A549 (cell line): ENCODE data around the gene GAPDHS. TPM values are rescaled to one million over a fixed set of nuclear protein-coding genes. Genes with fewer than 3 reads are reported as not detected.

ENCODE experiments used
- ATAC-seq, 2 experiments: fragments of 200-7000 bp in 1 of 2; fragments of >200 bp in 1 of 2; cut with Nextera tagmentation in 1 of 2; cut with Tn5 transposase in 1 of 2; 3 replicates each; pipeline versions ENCODE4 v1.8.0 to v1.9.1; 2018 to 2020; ENCODE audit warnings: mild to moderate bottlenecking in 1 of 2, moderate library complexity in 1 of 2
- CTCF ChIA-PET: fragments of 300-600 bp; sonication (Branson Sonifier 250); formaldehyde crosslinking; extraction: SDS; loops from one replicate; lab custom pipeline; 2021; ENCODE audit warnings: antibody characterized with exemption, inconsistent platforms; lab: Yijun Ruan, JAX
- POLR2A ChIA-PET: fragments of 350-600 bp; formaldehyde crosslinking; extraction: SDS; loops from one replicate; lab custom pipeline; 2021; ENCODE audit warnings: antibody characterized with exemption, inconsistent platforms; lab: Yijun Ruan, JAX
- DNase-seq, 2 experiments: peaks; one replicate each; pipeline versions ENCODE4 v3.0.0 to v3.0.0-alpha.2; 2011 to 2016; ENCODE audit warnings: low read depth in 1 of 2, low spot score in 1 of 2
- FAIRE-seq: peaks from 2 replicates; lab custom pipeline; 2011; peaks lifted over from hg19 to GRCh38; lab: Jason Lieb, UNC
- H3K27ac ChIP-seq, 2 experiments: fragments of >200 bp; sonication (Bioruptor Twin); formaldehyde crosslinking; 3 replicates each; pipeline ENCODE4 v1.5.1; 2016 to 2017
- H3K4me1 ChIP-seq: fragments of >200 bp; sonication (Bioruptor Twin); formaldehyde crosslinking; 3 replicates; pipeline ENCODE4 v1.6.1; 2016
- H3K4me2 ChIP-seq: fragments of >200 bp; sonication (Bioruptor Twin); formaldehyde crosslinking; 3 replicates; pipeline ENCODE4 v1.6.1; 2016
- H3K4me3 ChIP-seq: fragments of >200 bp; sonication (Bioruptor Twin); formaldehyde crosslinking; 3 replicates; pipeline ENCODE4 v1.5.1; 2016
- H3K9me3 ChIP-seq: fragments of >200 bp; sonication (Bioruptor Twin); formaldehyde crosslinking; 3 replicates; pipeline ENCODE4 v1.6.1; 2016
- CHD2 ChIP-seq: fragments of 150-350 bp; IDR thresholded peaks from 2 replicates; pipeline ENCODE4 v1.6.1; 2014; ENCODE audit warnings: low read length; ENCODE audit not compliant: partially characterized antibody
- HDAC2 ChIP-seq: fragments of 200-600 bp; sonication (generic); IDR thresholded peaks from 2 replicates; pipeline ENCODE4 v1.6.1; 2016
- HEYL ChIP-seq: fragments of 250-450 bp; sonication (Bioruptor Pico); IDR thresholded peaks from 2 replicates; pipeline ENCODE4 v1.8.0; 2021; ENCODE audit warnings: mild to moderate bottlenecking, moderate library complexity
- KDM5A ChIP-seq: fragments of 200-600 bp; sonication (generic); IDR thresholded peaks from 2 replicates; pipeline ENCODE4 v1.6.1; 2016; ENCODE audit warnings: antibody characterized with exemption, mild to moderate bottlenecking
- MAFK ChIP-seq: fragments of 450-650 bp; IDR thresholded peaks from 2 replicates; pipeline ENCODE4 v1.6.1; 2014; ENCODE audit not compliant: partially characterized antibody
- NFE2L2 ChIP-seq: fragments of 150-350 bp; conservative IDR thresholded peaks from 2 replicates; pipeline ENCODE4 v1.6.1; 2014; ENCODE audit warnings: low read length
- PHF8 ChIP-seq: fragments of 200-600 bp; sonication (generic); IDR thresholded peaks from 2 replicates; pipeline ENCODE4 v1.6.1; 2016; ENCODE audit warnings: low read depth, mild to moderate bottlenecking, antibody characterized with exemption, moderate library complexity, borderline replicate concordance
- POLR2AphosphoS2 ChIP-seq: conservative IDR thresholded peaks from 2 replicates; pipeline ENCODE4 v1.6.1; 2012; ENCODE audit warnings: low read length, improper control_type of control experiment, inconsistent platforms
- RARB ChIP-seq: fragments of 250-450 bp; sonication (Bioruptor Pico); IDR thresholded peaks from 2 replicates; pipeline ENCODE4 v1.8.0; 2021; ENCODE audit warnings: mild to moderate bottlenecking, moderate library complexity
- RFX5 ChIP-seq: fragments of 450-650 bp; IDR thresholded peaks from 2 replicates; pipeline ENCODE4 v1.7.1; 2014; ENCODE audit warnings: antibody characterized with exemption, mild to moderate bottlenecking, moderate library complexity
- TFCP2L1 ChIP-seq: fragments of 250-450 bp; sonication (Bioruptor Pico); IDR thresholded peaks from 2 replicates; pipeline ENCODE4 v1.5.0; 2021; ENCODE audit warnings: mild to moderate bottlenecking
- ZC3H11A ChIP-seq: fragments of 450-650 bp; IDR thresholded peaks from 2 replicates; pipeline ENCODE4 v1.6.1; 2014; ENCODE audit warnings: antibody characterized with exemption, mild to moderate bottlenecking
- ZSCAN20 ChIP-seq: fragments of 250-450 bp; sonication (Bioruptor Pico); IDR thresholded peaks from 2 replicates; pipeline ENCODE4 v1.8.0; 2022; ENCODE audit warnings: mild to moderate bottlenecking, moderate library complexity
- WGBS: methylation state at CpG from one replicate; pipeline ENCODE4 v1.1.6; 2017; ENCODE audit errors: missing lambda C conversion rate; 5-methylcytosine and 5-hydroxymethylcytosine counted together
- polyA plus RNA-seq, 4 experiments: library from polyadenylated mRNA; depleted of rRNA in 3 of 4; stranded (reverse); fragments of >200 nt; fragmentation: RNase III in 1 of 4; extraction: RNeasy Plus Mini Kit Qiagen cat#74134 plus additional on column Dnase treatment in 1 of 4; gene quantifications; 2 replicates in 3 of 4; 3 replicates in 1 of 4; pipeline ENCODE4 v1.2.3, GENCODE V29; 2011 to 2017
- TF ChIP-seq, protein P1 (sequence below): IDR thresholded peaks from 2 replicates; pipeline ENCODE4 v1.6.1; 2012
- TF ChIP-seq, protein P2 (sequence below): fragments of 450-650 bp; IDR thresholded peaks from 2 replicates; pipeline ENCODE4 v1.6.1; 2014; ENCODE audit warnings: antibody characterized with exemption
- TF ChIP-seq, protein P3 (sequence below): fragments of 250-450 bp; sonication (Bioruptor Pico); IDR thresholded peaks from 2 replicates; pipeline ENCODE4 v1.5.0; 2020; ENCODE audit warnings: low read depth, mild to moderate bottlenecking, moderate library complexity
- TF ChIP-seq, protein P4 (sequence below): IDR thresholded peaks from 2 replicates; pipeline ENCODE4 v1.6.1; 2012; ENCODE audit warnings: low read depth, borderline replicate concordance
- TF ChIP-seq, protein P5 (sequence below): fragments of 250-450 bp; sonication (Bioruptor Pico); IDR thresholded peaks from 2 replicates; pipeline ENCODE4 v1.5.0; 2021; ENCODE audit warnings: mild to moderate bottlenecking, moderate library complexity, borderline replicate concordance
- TF ChIP-seq, protein P6 (sequence below): fragments of >200 bp; sonication (Bioruptor Twin); formaldehyde crosslinking; IDR thresholded peaks from 3 replicates; pipeline ENCODE4 v1.5.1; 2016
- TF ChIP-seq, protein P7 (sequence below): IDR thresholded peaks from 2 replicates; pipeline ENCODE4 v1.6.1; 2012

The GAPDHS gene
- polyA plus RNA-seq, 2 of the 4 experiments (the other 2 are of a cell fraction), result not detected

DNA sequence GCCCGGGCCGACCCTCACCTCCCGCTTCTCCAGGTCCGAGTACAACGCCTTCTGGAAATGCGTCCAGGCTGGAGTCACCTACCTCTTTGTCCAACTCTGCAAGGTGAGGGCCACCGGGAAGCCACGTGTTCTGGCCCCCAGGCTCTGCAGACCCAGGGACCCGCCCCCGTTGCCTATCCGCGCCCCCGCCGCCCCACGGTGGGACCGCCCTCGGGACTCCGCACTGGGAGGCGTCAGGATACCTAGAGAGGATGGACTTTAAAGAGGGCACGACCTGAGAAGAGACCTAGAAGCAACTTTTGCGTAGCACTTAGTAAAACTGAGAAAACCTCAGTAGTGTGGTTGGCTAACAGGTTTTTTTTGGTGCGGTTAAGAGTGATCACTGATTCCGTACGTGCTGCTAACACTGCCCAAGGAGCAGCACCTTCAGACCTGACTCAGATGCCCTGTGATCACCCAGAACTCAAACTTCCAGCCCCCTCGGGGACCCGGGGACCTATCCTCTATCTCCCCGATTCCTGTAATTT, 12.7 kb downstream of the GAPDHS start:
- CTCF ChIA-PET, result interaction anchor here (3.0 to 5.1 kb wide), 3 partner anchors 12 to 50 kb away, joined by 19 to 81 read pairs (median 80); no protein-coding TSS in a partner anchor

DNA sequence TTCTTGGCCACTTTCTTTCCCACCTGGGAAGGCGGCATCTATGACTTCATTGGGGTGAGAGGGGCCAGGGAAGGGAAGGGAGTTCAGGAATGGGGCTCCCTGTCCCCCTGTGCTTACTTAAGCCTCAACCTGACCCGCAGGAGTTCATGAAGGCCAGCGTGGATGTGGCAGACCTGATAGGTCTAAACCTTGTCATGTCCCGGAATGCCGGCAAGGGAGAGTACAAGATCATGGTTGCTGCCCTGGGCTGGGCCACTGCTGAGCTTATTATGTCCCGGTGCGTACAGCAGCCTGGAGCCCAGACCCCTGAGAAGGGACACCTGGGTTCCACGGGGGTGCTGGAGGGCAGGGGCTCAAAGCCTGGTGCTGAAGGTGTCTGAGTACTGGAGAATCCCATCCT, 13.3 kb downstream of the GAPDHS start:
- no peak for FAIRE-seq
- DNase-seq, result no peak
- H3K9me3 ChIP-seq, result no peaks in the 10 kb centered on the region
- H3K4me1 ChIP-seq, result peaks cover 14% of the 10 kb centered on the region
- no peak for TF ChIP-seq TFCP2L1
- TF ChIP-seq PHF8, result no peak
- no peak for TF ChIP-seq ZSCAN20 (CRISPR knock-in tag)
- TF ChIP-seq ZC3H11A, result no peak
- TF ChIP-seq, protein P1, sequence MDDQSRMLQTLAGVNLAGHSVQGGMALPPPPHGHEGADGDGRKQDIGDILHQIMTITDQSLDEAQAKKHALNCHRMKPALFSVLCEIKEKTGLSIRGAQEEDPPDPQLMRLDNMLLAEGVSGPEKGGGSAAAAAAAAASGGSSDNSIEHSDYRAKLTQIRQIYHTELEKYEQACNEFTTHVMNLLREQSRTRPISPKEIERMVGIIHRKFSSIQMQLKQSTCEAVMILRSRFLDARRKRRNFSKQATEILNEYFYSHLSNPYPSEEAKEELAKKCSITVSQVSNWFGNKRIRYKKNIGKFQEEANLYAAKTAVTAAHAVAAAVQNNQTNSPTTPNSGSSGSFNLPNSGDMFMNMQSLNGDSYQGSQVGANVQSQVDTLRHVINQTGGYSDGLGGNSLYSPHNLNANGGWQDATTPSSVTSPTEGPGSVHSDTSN, result no peak
- TF ChIP-seq, all 56 proteins: peak for 0
- 76% methylated on average over 8 of the region's 8 CpGs for WGBS
- POLR2A ChIA-PET, result no interaction called here
- ATAC-seq, result no peak
- H3K4me3 ChIP-seq, result peak overlapping the region; percentile 86
- H3K4me2 ChIP-seq, result peak overlapping the region; percentile 85
- peak overlapping the region; percentile 88 to 93 for H3K27ac ChIP-seq
- CTCF ChIA-PET, result interaction anchor here (1.8 to 5.1 kb wide), 8 partner anchors 12 to 147 kb away, joined by 4 to 81 read pairs (median 22); partner anchors contain the start of gene DMKN

More for the DNA sequence above, 12.7 kb downstream of the GAPDHS start:
- Histone ChIP-seq H3K4me2 (peak overlapping the region; percentile 85), H3K4me1 (peaks cover 14% of the 10 kb centered on the region), H3K27ac (peak overlapping the region; percentile 88 to 93), H3K4me3 (peak overlapping the region; percentile 86), H3K9me3 (no peaks in the 10 kb centered on the region)
- DNase-seq (peak; percentile 58 to 94), FAIRE-seq (no peak), ATAC-seq (peak; percentile 41 to 70)
- POLR2A ChIA-PET, result no interaction called here
- 4% methylated on average over 27 of the region's 27 CpGs for WGBS
- TF ChIP-seq CHD2 (no peak), HDAC2 (no peak), MAFK (no peak), KDM5A (no peak; the same call in 1 of the 2 replicates), HEYL (no peak), RARB (CRISPR knock-in tag) (no peak), NFE2L2 (no peak), RFX5 (no peak), POLR2AphosphoS2 (no peak)
- TF ChIP-seq, protein P2, sequence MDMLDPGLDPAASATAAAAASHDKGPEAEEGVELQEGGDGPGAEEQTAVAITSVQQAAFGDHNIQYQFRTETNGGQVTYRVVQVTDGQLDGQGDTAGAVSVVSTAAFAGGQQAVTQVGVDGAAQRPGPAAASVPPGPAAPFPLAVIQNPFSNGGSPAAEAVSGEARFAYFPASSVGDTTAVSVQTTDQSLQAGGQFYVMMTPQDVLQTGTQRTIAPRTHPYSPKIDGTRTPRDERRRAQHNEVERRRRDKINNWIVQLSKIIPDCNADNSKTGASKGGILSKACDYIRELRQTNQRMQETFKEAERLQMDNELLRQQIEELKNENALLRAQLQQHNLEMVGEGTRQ, result no peak
- TF ChIP-seq, protein P3, sequence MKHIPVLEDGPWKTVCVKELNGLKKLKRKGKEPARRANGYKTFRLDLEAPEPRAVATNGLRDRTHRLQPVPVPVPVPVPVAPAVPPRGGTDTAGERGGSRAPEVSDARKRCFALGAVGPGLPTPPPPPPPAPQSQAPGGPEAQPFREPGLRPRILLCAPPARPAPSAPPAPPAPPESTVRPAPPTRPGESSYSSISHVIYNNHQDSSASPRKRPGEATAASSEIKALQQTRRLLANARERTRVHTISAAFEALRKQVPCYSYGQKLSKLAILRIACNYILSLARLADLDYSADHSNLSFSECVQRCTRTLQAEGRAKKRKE (CRISPR knock-in tag), result no peak
- TF ChIP-seq, protein P4, sequence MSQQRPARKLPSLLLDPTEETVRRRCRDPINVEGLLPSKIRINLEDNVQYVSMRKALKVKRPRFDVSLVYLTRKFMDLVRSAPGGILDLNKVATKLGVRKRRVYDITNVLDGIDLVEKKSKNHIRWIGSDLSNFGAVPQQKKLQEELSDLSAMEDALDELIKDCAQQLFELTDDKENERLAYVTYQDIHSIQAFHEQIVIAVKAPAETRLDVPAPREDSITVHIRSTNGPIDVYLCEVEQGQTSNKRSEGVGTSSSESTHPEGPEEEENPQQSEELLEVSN, result 0 out of 2 replicates have a peak, but pooled peaks have one; percentile 6
- TF ChIP-seq, protein P5, sequence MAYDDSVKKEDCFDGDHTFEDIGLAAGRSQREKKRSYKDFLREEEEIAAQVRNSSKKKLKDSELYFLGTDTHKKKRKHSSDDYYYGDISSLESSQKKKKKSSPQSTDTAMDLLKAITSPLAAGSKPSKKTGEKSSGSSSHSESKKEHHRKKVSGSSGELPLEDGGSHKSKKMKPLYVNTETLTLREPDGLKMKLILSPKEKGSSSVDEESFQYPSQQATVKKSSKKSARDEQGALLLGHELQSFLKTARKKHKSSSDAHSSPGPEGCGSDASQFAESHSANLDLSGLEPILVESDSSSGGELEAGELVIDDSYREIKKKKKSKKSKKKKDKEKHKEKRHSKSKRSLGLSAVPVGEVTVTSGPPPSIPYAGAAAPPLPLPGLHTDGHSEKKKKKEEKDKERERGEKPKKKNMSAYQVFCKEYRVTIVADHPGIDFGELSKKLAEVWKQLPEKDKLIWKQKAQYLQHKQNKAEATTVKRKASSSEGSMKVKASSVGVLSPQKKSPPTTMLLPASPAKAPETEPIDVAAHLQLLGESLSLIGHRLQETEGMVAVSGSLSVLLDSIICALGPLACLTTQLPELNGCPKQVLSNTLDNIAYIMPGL (CRISPR knock-in tag), result 0 out of 2 replicates have a peak, but pooled peaks have one; percentile 26
- TF ChIP-seq, protein P6, sequence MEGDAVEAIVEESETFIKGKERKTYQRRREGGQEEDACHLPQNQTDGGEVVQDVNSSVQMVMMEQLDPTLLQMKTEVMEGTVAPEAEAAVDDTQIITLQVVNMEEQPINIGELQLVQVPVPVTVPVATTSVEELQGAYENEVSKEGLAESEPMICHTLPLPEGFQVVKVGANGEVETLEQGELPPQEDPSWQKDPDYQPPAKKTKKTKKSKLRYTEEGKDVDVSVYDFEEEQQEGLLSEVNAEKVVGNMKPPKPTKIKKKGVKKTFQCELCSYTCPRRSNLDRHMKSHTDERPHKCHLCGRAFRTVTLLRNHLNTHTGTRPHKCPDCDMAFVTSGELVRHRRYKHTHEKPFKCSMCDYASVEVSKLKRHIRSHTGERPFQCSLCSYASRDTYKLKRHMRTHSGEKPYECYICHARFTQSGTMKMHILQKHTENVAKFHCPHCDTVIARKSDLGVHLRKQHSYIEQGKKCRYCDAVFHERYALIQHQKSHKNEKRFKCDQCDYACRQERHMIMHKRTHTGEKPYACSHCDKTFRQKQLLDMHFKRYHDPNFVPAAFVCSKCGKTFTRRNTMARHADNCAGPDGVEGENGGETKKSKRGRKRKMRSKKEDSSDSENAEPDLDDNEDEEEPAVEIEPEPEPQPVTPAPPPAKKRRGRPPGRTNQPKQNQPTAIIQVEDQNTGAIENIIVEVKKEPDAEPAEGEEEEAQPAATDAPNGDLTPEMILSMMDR, result no peak
- TF ChIP-seq, protein P7, sequence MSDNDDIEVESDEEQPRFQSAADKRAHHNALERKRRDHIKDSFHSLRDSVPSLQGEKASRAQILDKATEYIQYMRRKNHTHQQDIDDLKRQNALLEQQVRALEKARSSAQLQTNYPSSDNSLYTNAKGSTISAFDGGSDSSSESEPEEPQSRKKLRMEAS, result peak; percentile 79
